Activated CD4-positive, alpha-beta T cell treated with anti-CD3 and anti-CD28 coated beads, Interleukin-2, amount 50 U/mL, for 16 hours (primary cell): Measurements from ENCODE around the gene MRPL32.

Experiments
- DNase-seq: peaks from one replicate; pipeline ENCODE4 v3.0.0-alpha.2; 2020

Gene MRPL32

GRCh38 chr7:42972699-42973500 is 40.7 kb downstream of the MRPL32 start:
- DNase-seq, result no peak

- DNase-seq, result no peak
Observed at GRCh38 chr7:42976371-42976770, 44.2 kb downstream of the MRPL32 start.

GRCh38 chr7:42978496-42978895 is 46.3 kb downstream of the MRPL32 start:
- DNase-seq, result no peak

- DNase-seq, result no peak
Observed at GRCh38 chr7:42980084-42980483, 47.9 kb downstream of the MRPL32 start.

- DNase-seq, result no peak
Observed at GRCh38 chr7:42980514-42980913, 48.3 kb downstream of the MRPL32 start.

GRCh38 chr7:42981601-42982000 is 49.4 kb downstream of the MRPL32 start:
- no peak for DNase-seq

- no peak for DNase-seq
Observed at GRCh38 chr7:42982604-42983115, 50.5 kb downstream of the MRPL32 start.

GRCh38 chr7:42984137-42984536 is 52.0 kb downstream of the MRPL32 start:
- no peak for DNase-seq

GRCh38 chr7:42986213-42986612 is 54.0 kb downstream of the MRPL32 start:
- DNase-seq, result no peak

- DNase-seq, result no peak
Observed at GRCh38 chr7:42986781-42987248, 54.6 kb downstream of the MRPL32 start.
